Endothelial cell of umbilical vein (primary cell): Measurements from ENCODE around the gene MANBA. TPM values are rescaled to one million over a fixed set of nuclear protein-coding genes. Genes with fewer than 3 reads are reported as not detected.

Experiments
- BruUV-seq: library from RNA; stranded (reverse); fragments of 400-500 nt; replicated peaks from 2 replicates; lab custom pipeline; 2021; lab: Mats Ljungman, UMichigan
- CTCF ChIA-PET: fragments of 300-600, 350-600 bp; sonication (Branson Sonifier 250); formaldehyde crosslinking; loops from one replicate; lab custom pipeline; 2021; ENCODE audit warnings: antibody characterized with exemption, inconsistent platforms; lab: Charles Lee
- POLR2A ChIA-PET: fragments of 300-600, 350-600 bp; sonication (Branson Sonifier 250); formaldehyde crosslinking; loops from one replicate; lab custom pipeline; 2021; ENCODE audit warnings: antibody characterized with exemption, inconsistent platforms; lab: Charles Lee
- DNase-seq: peaks from one replicate; pipeline ENCODE4 v3.0.0-alpha.2; 2011; ENCODE audit warnings: low read depth, low spot score
- FAIRE-seq: peaks from 2 replicates; lab custom pipeline; 2011; peaks lifted over from hg19 to GRCh38; lab: Jason Lieb, UNC
- H2AFZ ChIP-seq: 2 replicates; pipeline ENCODE4 v1.6.0; 2012; ENCODE audit warnings: low read depth, low read length, control low read depth, inconsistent platforms
- H3K27ac ChIP-seq: 2 replicates; pipeline ENCODE4 v1.5.1; 2011; ENCODE audit warnings: low read depth, mild to moderate bottlenecking, control low read depth, low read length, moderate library complexity; ENCODE audit not compliant: insufficient read depth
- H3K27me3 ChIP-seq, 2 experiments: 2 replicates each; pipeline versions ENCODE4 v1.6.0 to v1.6.1; 2011; ENCODE audit warnings: low read length in 2 of 2, mixed read lengths in 1 of 2; ENCODE audit not compliant: control insufficient read depth in 2 of 2, insufficient read depth in 2 of 2
- H3K36me3 ChIP-seq, 2 experiments: 2 replicates in 1 of 2; 3 replicates in 1 of 2; pipeline ENCODE4 v1.5.1; 2011; ENCODE audit warnings: low read length in 2 of 2, mild to moderate bottlenecking in 1 of 2, moderate library complexity in 1 of 2; ENCODE audit not compliant: control insufficient read depth in 2 of 2, insufficient read depth in 2 of 2; ENCODE audit errors: extremely low read depth in 1 of 2
- H3K4me1 ChIP-seq: 3 replicates; pipeline ENCODE4 v1.5.1; 2011; ENCODE audit warnings: mild to moderate bottlenecking, low read length; ENCODE audit not compliant: control insufficient read depth, insufficient read depth; ENCODE audit errors: extremely low read depth
- H3K4me2 ChIP-seq: 2 replicates; pipeline ENCODE4 v1.6.1; 2011; ENCODE audit warnings: low read length, control low read depth, mixed read lengths; ENCODE audit not compliant: insufficient read depth
- H3K4me3 ChIP-seq, 3 experiments: fragments of 200-600 bp in 1 of 3; sonication (generic), shearing (Covaris generic) in 1 of 3; replicated peaks in 1 of 3; 2 replicates each; pipeline ENCODE4 v1.5.1; 2011 to 2016; ENCODE audit warnings: control low read depth in 3 of 3, low read length in 3 of 3, mild to moderate bottlenecking in 2 of 3, inconsistent platforms in 1 of 3, low read depth in 1 of 3, moderate library complexity in 1 of 3; ENCODE audit not compliant: insufficient read depth in 1 of 3
- H3K79me2 ChIP-seq: 2 replicates; pipeline ENCODE4 v1.6.0; 2012; ENCODE audit warnings: low read length, inconsistent platforms; ENCODE audit not compliant: control insufficient read depth, insufficient read depth
- H3K9ac ChIP-seq: replicated peaks from 2 replicates; pipeline ENCODE3; 2011; ENCODE audit warnings: low read length, control low read depth; ENCODE audit not compliant: insufficient read depth; ENCODE audit errors: extremely low read depth
- H3K9me1 ChIP-seq: replicated peaks from 3 replicates; pipeline ENCODE4 v1.6.0; 2011; ENCODE audit warnings: mild to moderate bottlenecking, low read length; ENCODE audit not compliant: control insufficient read depth, insufficient read depth; ENCODE audit errors: extremely low read depth
- H3K9me3 ChIP-seq: replicated peaks from 2 replicates; pipeline ENCODE4 v1.5.1; 2012; ENCODE audit warnings: low read length, inconsistent platforms; ENCODE audit not compliant: control insufficient read depth, insufficient read depth
- H4K20me1 ChIP-seq: replicated peaks from 2 replicates; pipeline ENCODE3; 2011; ENCODE audit warnings: mild to moderate bottlenecking, low read length; ENCODE audit not compliant: control insufficient read depth, insufficient read depth; ENCODE audit errors: extremely low read depth
- EZH2 ChIP-seq: IDR thresholded peaks from 2 replicates; pipeline ENCODE4 v1.6.1; 2012; ENCODE audit warnings: borderline replicate concordance, low read depth, mild to moderate bottlenecking, moderate library complexity, low read length, inconsistent platforms; ENCODE audit not compliant: severe bottlenecking
- FOS ChIP-seq: IDR thresholded peaks from 2 replicates; pipeline ENCODE4 v1.6.1; 2011; ENCODE audit warnings: mild to moderate bottlenecking, low read length, moderate library complexity, borderline replicate concordance; ENCODE audit not compliant: insufficient read depth
- GATA2 ChIP-seq: IDR thresholded peaks from 2 replicates; pipeline ENCODE4 v1.7.0; 2011; ENCODE audit warnings: low read depth, mild to moderate bottlenecking, moderate library complexity, mixed read lengths, low read length; ENCODE audit not compliant: insufficient read length, insufficient read depth
- JUN ChIP-seq: IDR thresholded peaks from 2 replicates; pipeline ENCODE4 v1.6.1; 2011; ENCODE audit warnings: borderline replicate concordance, low read depth; ENCODE audit not compliant: insufficient read length, insufficient read depth
- MYC ChIP-seq: IDR thresholded peaks from one replicate; pipeline ENCODE4 v1.6.1; 2011; ENCODE audit warnings: mild to moderate bottlenecking, low read depth, low read length
- POLR2A ChIP-seq: IDR thresholded peaks from 2 replicates; pipeline ENCODE4 v1.6.1; 2012; ENCODE audit warnings: low read depth, mild to moderate bottlenecking, control low read depth, low read length
- POLR2AphosphoS5 ChIP-seq: IDR thresholded peaks from 2 replicates; pipeline ENCODE4 v1.6.1; 2012; ENCODE audit warnings: low read depth, mild to moderate bottlenecking, control low read depth, low read length, moderate library complexity; ENCODE audit not compliant: insufficient read depth
- dilution Hi-C: fragments of 300-500 bp; cut with MboI; formaldehyde crosslinking; loops from one replicate; pipeline ENCODE4 v1.15.0; 2019; ENCODE audit warnings: low sequenced_read_pairs; ENCODE audit not compliant: extremely low pct_ligation_motif_present
- intact Hi-C: fragments of 100-400 bp; cut with micrococcal nuclease; formaldehyde crosslinking; loops from one replicate; pipeline ENCODE4 v1.10.0; 2022
- polyA plus RNA-seq, 4 experiments: library from polyadenylated mRNA; depleted of rRNA in 3 of 4; stranded (reverse) in 3 of 4; unstranded in 1 of 4; fragments of >200 nt; gene quantifications; 2 replicates each; pipeline versions ENCODE4 v1.2.1 to v1.2.3, GENCODE V29; 2011 to 2012; ENCODE audit warnings: missing spikeins in 1 of 4
- total RNA-seq: library from RNA; stranded (reverse); gene quantifications from 2 replicates; pipeline ENCODE4 v1.2.3, GENCODE V29; 2021
- TF ChIP-seq, protein P1 (sequence below), 2 donors: IDR thresholded peaks; 1 replicate in 1 of 2; 2 replicates in 1 of 2; pipeline ENCODE4 v1.5.1; 2011; ENCODE audit warnings: low read length in 2 of 2, mild to moderate bottlenecking in 2 of 2, moderate library complexity in 2 of 2, control low read depth in 1 of 2, inconsistent platforms in 1 of 2, low read depth in 1 of 2; ENCODE audit not compliant: insufficient read depth in 1 of 2; ENCODE audit errors: extremely low read depth in 1 of 2
- TF ChIP-seq, protein P2 (sequence below): IDR thresholded peaks from 2 replicates; pipeline ENCODE4 v1.6.1; 2011; ENCODE audit not compliant: insufficient read depth, insufficient read length

Gene MANBA
- total and polyA plus RNA-seq, 2 donors (not counting 3 experiments of a cell fraction or from before 2014, with no cell fraction given), result 5.6 to 7.7 TPM

DNA sequence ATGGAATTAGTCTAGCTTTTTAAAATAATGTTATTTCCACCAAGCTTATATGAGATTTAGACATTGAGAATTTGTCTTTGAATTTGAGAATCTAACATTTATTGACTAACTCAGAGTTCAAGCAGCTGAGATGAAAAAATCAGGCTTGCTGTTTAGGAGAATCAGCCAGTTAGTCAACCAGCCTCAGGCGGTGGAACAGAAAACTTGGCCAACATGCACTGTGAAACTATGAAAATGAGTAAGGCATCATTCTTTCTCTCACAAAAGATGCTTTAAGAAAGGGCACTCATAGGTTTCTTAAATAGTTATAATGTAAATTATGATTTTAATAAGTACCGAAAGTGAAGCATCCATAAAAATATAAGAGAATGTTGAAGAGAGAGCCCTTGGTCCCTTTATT, 175.4 kb downstream of the MANBA start:
- TF ChIP-seq, protein P1, sequence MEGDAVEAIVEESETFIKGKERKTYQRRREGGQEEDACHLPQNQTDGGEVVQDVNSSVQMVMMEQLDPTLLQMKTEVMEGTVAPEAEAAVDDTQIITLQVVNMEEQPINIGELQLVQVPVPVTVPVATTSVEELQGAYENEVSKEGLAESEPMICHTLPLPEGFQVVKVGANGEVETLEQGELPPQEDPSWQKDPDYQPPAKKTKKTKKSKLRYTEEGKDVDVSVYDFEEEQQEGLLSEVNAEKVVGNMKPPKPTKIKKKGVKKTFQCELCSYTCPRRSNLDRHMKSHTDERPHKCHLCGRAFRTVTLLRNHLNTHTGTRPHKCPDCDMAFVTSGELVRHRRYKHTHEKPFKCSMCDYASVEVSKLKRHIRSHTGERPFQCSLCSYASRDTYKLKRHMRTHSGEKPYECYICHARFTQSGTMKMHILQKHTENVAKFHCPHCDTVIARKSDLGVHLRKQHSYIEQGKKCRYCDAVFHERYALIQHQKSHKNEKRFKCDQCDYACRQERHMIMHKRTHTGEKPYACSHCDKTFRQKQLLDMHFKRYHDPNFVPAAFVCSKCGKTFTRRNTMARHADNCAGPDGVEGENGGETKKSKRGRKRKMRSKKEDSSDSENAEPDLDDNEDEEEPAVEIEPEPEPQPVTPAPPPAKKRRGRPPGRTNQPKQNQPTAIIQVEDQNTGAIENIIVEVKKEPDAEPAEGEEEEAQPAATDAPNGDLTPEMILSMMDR (IDR thresholded peaks at IDR 0.05; ENCODE audit: extremely low read depth in 1 of 2, insufficient read depth in 1 of 2, low read depth in 1 of 2, low read length in 2 of 2), result no peak
- TF ChIP-seq EZH2 (no peak), FOS (no peak), GATA2 (no peak), POLR2AphosphoS5 (no peak), JUN (no peak), POLR2A (no peak), MYC (no peak)
- TF ChIP-seq, protein P2, sequence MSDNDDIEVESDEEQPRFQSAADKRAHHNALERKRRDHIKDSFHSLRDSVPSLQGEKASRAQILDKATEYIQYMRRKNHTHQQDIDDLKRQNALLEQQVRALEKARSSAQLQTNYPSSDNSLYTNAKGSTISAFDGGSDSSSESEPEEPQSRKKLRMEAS, result no peak
- no TSS peak for BruUV-seq
- Histone ChIP-seq H3K9me3 (no peaks in the 10 kb centered on the region), H2AFZ (no peak overlapping the region), H3K9me1 (no peaks in the 10 kb centered on the region), H3K4me3 (no peak overlapping the region), H3K4me1 (no peaks in the 10 kb centered on the region), H3K79me2 (no peaks in the 10 kb centered on the region), H3K27ac (no peak overlapping the region), H3K36me3 (peaks cover 4 to 13% of the 10 kb centered on the region in 2 experiments), H4K20me1 (no peaks in the 10 kb centered on the region), H3K4me2 (no peak overlapping the region), H3K9ac (no peak overlapping the region), H3K27me3 (no peaks in the 10 kb centered on the region)
- dilution Hi-C loops, result no loop called here
- ChIA-PET POLR2A (interaction anchor here (0.7 kb wide), 1 partner anchor 490 kb away, joined by 3 read pairs; no protein-coding TSS in a partner anchor), CTCF (no interaction called here)
- DNase-seq, result no peak
- intact Hi-C loops, result no loop called here
- FAIRE-seq, result no peak
